ENCODE measurements around the gene MTHFD2. TPM values are rescaled to one million over a fixed set of nuclear protein-coding genes. Genes with fewer than 3 reads are reported as not detected.
"Not testable (repeated sequence)": the region's sequence is repeated elsewhere in the genome, so short reads cannot be mapped to it uniquely, and the experiment has no call there.

Gene MTHFD2
- total and polyA plus RNA-seq, 11 donors = 12.9 to 40.5 (median 17.5) TPM

DNA sequence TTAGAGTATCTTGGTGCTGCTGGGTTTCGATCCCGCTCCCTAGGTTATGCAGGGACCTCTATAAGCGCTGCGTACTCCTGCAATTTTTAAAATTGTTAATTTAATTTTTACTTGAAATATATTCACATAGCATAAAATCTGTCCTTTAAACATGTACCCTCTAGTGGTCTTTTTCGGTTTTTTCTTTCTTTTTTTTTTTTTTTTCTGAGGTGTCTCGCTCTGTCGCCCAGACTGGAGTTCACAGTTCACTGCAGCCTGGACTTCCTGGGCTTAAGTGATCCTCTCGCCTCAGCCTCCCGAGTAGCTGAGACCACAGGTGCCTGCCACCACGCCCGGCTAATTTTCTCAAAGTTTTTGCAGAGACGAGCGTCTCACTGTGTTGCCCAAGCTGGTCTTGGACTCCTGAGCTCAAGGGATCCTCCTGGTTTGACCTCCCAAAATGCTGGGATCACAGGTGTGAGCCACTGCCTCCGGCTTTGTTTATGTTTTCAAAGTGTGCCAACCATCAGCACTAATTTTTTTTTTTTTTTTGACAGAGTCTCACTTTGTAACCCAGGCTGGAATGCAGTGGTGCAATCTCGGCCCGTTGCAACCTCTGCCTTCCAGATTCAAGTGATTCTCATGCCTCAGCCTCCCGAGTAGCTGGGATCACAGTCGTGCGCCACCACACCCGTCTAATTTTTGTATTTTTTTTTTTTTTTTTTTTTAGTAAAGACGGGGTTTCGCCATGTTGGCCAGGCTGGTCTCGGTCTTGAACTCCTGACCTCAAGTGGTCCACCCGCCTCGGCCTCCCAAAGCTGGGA is 19.2 kb upstream of the MTHFD2 start:
- Histone ChIP-seq H3K27ac (peak overlapping the region in 10 of 12 donors; percentile 25 to 98 (median 94)), H3K36me3 (peaks cover 0 to 5% (median 0%) of the 10 kb centered on the region in 9 donors), H3K4me1 (peaks cover 0 to 60% (median 27%) of the 10 kb centered on the region in 12 donors), H3K4me3 (peak overlapping the region; percentile 12 to 94 (median 76)), H3K9me3 (no peaks in the 10 kb centered on the region), H3K27me3 (no peaks in the 10 kb centered on the region)
- peak in 2 of 4 donors; percentile 2 to 7 for ATAC-seq
- DNase-seq = peak in 1 of 5 donors; percentile 33
- 50 to 57% (median 56%) methylated on average over 23 to 25 of the region's 25 CpGs for WGBS, 4 donors
- TF ChIP-seq CTCF (IDR thresholded peaks at IDR 0.05) (peak in 8 of 12 donors; percentile 15 to 47 (median 32)), POLR2A (IDR thresholded peaks at IDR 0.05) (peak in 1 of 2 donors; percentile 26)
- intact Hi-C loops (cut with DNase I) = loop anchor here in 2 of 10 donors (2.0 kb wide), 3 partner anchors 20 to 58 kb away; partner anchors contain the start of gene MTHFD2 (in 1 of the 2)

DNA sequence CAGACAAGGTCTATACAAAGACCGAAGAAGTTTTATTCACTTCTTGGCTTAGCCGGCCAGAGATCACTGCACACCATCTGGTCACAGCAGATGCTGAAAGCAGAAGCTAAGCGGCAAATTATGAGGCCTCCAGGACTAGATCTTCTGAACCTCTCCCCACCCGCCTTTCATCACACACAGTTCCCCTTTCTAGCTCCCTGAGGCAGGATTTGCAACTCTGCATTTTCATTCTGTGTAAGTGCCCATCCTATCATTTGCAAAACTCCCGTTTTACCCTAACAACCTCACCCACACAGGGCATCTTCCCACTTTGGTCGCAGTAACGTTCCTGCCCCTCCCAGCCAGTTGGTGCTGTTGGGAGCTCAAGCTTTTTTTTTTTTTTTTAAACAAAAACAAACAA is 16.7 kb upstream of the MTHFD2 start:
- H3K27ac ChIP-seq = peak overlapping the region in 2 of 12 donors; percentile 7 to 98
- ATAC-seq = peak in 2 of 4 donors; percentile 23 to 29
- 42 to 67% (median 56%) methylated on average over 7 of the region's 7 CpGs for WGBS, 4 donors

DNA sequence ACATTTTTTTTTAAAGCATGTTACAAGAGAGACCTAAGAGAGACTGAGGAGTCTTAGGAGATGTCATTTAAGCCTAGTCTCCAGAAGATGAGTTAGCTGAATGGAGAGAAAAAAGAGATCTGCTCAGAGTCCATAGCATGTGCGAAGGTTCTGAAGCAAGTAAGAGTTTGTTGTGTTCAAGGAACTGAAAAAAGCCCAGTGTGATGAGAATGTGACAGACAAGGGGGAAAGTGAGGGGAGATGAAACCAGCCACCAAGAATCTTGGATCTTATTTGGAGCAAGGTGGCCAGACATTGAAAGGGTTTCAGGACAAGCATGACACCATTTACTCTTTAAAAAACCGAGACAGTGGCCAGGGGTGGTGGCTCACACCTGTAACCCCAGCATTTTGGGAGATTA is 14.5 kb upstream of the MTHFD2 start:
- Histone ChIP-seq H3K36me3 (no peaks in the 10 kb centered on the region), H3K9me3 (no peaks in the 10 kb centered on the region), H3K27me3 (no peaks in the 10 kb centered on the region), H3K4me3 (no peak overlapping the region), H3K4me1 (peaks cover 0 to 34% (median 0%) of the 10 kb centered on the region in 12 donors), H3K27ac (peak overlapping the region in 1 of 12 donors; percentile 28)
- no peak for DNase-seq
- WGBS, 4 donors = 81 to 88% (median 84%) methylated on average over 2 of the region's 2 CpGs
- no peak for ATAC-seq
- intact Hi-C loops (cut with DNase I) = no loop called here
- TF ChIP-seq POLR2A (IDR thresholded peaks at IDR 0.05) (no peak), CTCF (IDR thresholded peaks at IDR 0.05) (no peak)

More for the DNA sequence above, 16.7 kb upstream of the MTHFD2 start:
- Histone ChIP-seq H3K9me3 (no peaks in the 10 kb centered on the region), H3K36me3 (peaks cover 0 to 2% (median 0%) of the 10 kb centered on the region in 9 donors), H3K27me3 (no peaks in the 10 kb centered on the region), H3K4me3 (peak overlapping the region in 1 of 12 donors; percentile 23), H3K4me1 (peaks cover 0 to 41% (median 10%) of the 10 kb centered on the region in 12 donors)
- peak in 4 of 5 donors; percentile 40 to 49 (median 41) for DNase-seq
- no peak for TF ChIP-seq POLR2A (IDR thresholded peaks at IDR 0.05)
- TF ChIP-seq CTCF (IDR thresholded peaks at IDR 0.05) = no peak
- intact Hi-C loops (cut with DNase I) = no loop called here

GRCh38 chr2:74186038-74186437 is 12.4 kb upstream of the MTHFD2 start:
- 79 to 81% (median 80%) methylated on average over 9 of the region's 9 CpGs for WGBS, 4 donors
- intact Hi-C loops (cut with DNase I) = no loop called here
- Histone ChIP-seq H3K36me3 (no peaks in the 10 kb centered on the region), H3K4me3 (no peak overlapping the region), H3K27me3 (no peaks in the 10 kb centered on the region), H3K27ac (peak overlapping the region in 2 of 12 donors; percentile 17 to 93), H3K4me1 (peaks cover 0 to 21% (median 0%) of the 10 kb centered on the region in 12 donors), H3K9me3 (no peaks in the 10 kb centered on the region)
- ATAC-seq (peak; percentile 45 to 80 (median 53)), DNase-seq (peak in 4 of 5 donors; percentile 25 to 41 (median 34))
- no peak for TF ChIP-seq CTCF (IDR thresholded peaks at IDR 0.05)
- no peak for TF ChIP-seq POLR2A (IDR thresholded peaks at IDR 0.05)

DNA sequence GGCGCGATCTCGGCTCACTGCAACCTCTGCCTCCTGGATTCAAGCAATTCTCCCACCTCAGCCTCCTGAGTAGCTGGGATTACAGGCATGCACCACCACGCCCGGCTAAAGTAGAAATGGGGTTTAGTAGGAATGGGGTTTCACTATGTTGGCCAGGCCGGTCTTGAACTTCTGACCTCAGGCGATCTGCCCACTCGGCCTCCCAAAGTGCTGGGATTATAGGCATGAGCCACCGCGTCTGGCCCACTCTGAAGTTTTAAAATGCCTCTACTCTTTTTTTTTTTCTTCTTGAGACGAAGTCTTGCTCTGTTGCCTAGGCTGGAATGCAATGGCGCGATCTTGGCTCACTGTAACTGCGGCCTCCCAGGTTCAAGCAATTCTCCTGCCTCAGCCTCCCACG is 11.7 kb upstream of the MTHFD2 start:
- ATAC-seq; H3K36me3 ChIP-seq; H3K9me3 ChIP-seq; H3K27me3 ChIP-seq; intact Hi-C loops (cut with DNase I); H3K4me3 ChIP-seq; DNase-seq: not testable (repeated sequence)
- H3K27ac ChIP-seq = peak overlapping the region in 1 of 12 donors; percentile 93
- WGBS, 4 donors = 94 to 96% (median 95%) methylated on average over 15 of the region's 15 CpGs
- peaks cover 0 to 20% (median 0%) of the 10 kb centered on the region in 12 donors for H3K4me1 ChIP-seq

Data from heart left ventricle (tissue), 16 donors.